ENCODE data around the gene NPHS2.

Gene NPHS2

DNA sequence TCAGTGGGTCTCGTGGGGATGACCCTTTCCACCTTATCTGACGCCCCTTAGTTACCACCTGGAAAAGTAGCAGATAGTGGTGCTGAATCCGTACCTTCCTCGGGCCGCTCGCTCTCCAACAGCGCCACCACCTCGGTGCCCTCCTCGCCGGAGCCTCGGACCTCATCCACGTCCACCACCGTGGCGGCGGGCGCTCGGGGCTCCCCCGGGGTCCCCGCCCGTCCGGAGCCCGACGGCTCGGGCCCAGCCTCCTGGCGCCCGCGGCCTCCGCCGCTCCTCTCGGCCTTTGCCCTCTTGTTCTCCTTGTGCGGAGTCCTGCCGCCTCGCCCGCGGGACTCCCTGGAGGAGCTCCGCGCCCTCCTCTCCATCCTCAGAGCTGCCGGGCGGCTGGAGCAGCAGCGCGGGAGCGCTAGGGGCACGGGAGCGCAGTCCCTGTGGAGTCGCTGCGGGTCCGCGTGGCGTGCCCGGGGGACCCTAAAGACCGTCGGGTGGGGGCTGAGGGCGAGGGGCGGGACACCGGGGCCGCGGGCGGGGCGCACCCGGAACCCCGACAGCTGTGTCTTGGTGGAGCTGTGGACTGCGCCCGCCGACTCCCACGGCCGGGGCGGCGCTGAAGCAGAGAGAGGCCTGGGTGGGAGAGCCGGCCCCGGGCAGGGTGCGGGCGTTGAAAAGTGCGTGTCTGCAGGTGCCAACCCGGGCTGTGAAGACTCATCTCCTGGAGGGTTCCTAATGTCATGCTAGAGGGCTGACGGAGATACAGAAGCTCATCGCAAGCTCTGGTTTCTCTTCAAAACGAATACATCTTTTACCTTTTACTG, at the start of gene NPHS2:
NPHS2 (minus strand) TSS at position 452 of the 818 bp plus-strand sequence; CDS start at position 368, 84 bp downstream.
- no peak for DNase-seq

DNA sequence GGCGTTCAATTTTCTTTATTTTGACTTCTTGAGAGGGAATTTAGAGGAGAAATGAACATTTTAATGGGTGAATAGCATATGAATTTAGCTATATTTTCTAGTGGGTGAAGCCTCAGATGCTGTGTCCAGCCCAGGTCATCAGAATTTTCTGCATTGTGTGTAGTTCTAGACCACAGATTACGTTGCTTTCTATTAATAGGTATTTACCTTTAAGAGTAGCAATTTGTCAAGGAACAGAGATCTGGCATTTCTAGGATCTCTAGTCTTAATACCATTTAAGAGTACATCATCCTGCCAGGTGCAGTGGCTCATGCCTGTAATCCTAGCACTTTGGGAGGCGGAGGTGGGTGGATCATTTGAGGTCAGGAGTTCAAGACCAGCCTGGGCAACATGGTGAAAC, 36.6 kb upstream of the NPHS2 start:
- no peak for DNase-seq

DNA sequence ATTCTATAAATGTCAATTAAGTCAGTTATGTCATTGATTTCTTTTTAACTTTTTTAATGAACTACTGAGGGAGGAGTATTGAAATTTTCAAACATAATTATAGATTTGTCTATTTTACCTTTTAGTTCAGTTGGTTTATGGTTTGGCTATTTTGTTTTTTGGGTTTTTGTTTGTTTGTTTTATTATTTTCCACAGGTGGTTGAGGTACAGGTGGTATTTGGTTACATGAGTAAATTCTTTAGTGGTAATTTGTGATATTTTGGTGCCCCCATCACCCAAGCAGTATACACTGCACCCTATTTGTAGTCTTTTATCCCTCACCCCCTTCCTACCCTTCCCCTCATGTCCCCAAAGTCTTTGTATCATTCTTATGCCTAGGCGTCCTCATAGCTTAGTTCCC, 25.3 kb upstream of the NPHS2 start:
- DNase-seq, result no peak

DNA sequence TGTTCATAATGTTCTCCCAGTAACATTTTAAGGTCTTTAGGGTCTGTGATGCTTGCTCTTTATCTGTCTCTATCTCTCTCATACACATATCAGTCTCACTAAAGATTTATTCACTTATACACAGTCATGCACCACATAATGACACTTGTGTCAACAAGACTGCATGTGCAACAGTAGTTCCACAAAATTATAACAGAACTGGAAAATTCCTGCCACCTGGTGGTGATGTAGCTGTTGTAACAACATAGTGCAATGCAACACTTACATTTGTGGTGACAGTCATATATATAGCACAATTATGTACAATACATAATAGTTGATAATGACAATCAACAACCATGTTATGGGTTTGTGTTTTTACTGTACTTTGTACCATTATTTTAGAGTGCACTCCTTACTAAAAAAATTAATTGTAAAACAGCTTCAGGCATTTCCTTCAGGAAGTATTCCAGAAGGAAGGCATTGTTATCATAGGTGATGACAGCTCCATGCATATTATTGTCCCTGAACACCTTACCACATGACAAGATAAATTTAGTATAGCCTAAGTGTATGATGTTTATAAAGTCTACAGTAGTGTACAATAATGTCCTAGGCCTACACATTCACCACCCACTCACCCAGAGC, 24.0 kb upstream of the NPHS2 start:
- peak; percentile 37 for DNase-seq

DNA sequence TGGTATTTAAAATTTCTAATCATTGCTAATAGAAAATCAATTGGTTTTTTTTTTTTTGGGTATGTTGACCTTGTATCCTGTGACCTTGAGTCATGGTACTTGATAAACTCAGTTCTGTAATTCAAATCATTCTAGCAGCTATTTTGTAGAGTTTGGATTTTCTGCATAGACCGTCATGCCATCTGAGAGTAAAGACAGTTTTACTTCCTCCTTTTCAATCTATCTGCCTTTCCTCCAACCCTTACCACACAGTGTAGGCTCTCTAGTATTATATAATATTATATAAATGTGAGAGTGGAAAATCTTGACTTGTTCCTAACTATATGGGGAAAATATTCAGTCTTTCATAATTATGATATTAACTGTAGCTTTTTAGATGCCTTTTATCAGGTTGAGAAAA, 22.9 kb upstream of the NPHS2 start:
- DNase-seq, result no peak

DNA sequence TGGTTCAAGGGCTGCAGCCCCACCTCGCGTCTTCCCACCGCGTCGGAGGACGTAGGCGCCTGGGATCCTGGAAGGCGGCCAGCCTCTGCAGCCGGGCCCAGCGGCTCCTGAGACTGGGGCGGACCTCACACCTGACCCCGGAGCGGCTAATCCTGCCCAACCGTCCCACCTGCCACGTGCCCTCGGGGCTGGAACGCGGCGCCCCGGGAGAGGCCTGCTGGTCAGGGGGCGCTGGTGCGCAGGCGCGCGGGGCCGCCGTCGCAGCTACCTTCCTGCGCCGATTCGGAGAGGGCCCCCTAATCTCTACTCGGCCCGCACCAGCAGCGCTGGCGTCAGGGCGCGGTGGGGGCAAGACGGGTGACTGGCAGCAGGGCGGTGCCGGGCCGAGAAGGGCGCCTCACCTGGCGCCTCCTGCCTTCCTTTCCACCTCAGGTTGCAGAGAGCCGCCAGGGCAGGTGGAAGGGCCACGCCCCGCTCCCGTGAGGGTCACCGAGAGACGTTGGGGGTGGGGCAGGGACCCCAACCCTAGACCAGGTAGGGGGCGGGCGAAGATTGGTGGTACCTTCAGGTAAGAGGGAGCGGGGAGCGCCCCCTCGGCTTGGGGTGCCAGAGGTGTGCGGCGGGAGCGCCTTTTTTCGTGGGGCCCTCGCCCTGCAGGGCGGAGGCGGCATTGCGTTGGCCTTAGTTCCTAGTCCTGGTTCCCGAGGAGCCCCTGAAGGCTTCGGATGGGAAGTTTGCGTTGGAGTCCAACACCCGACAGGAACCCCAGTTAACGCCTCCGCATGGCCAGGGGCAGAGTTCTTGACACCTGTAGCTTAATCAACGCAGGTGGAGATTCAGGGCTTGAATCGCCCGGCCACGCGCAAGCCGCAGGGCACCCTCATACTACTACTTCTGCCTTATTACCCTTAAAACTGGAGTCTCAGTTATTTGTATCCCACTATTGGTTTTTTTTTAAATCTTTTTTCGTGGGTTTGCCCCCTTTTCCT, 16.1 kb upstream of the NPHS2 start, which contains the start of gene TDRD5:
TDRD5 (plus strand) TSS at position 241 of the 989 bp plus-strand sequence. CDS start 784 bp downstream, outside the sequence.
- DNase-seq, result no peak

DNA sequence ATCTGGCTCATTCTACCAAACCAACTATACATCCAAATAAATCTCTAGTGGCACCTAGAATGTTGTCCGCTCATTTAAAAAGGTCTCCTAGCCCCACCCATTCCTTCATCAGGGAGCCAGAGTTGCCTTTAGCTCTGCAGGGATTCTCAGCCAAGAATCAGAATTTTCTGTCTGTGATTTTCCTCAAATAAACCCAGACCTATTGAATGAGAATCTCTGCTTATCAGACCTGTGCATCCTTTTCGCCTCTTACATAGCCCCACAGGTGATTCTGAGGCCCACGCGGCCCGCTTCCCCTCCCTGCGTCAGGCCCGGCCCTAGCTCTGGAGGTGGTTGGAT, 15.5 kb upstream of the NPHS2 start:
- no peak for DNase-seq

DNA sequence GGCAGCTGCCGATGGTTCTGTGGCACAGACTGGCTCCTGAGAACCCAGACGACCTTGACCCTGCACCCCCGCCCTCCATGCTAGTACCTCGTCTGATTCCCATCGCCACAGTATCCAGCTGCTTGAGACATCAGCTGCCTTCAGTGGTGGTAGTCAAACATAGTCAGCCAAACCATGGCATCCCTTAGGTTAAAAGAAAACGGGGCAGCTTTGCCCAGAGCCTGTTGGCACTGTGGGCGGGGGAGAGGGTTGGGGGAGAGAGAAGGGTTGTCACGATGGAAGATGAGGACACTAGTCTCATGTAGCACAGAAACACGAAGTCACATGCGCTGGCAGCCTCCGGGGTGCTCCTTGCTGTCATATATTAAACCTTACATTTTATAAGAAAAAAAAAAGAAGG, 14.9 kb upstream of the NPHS2 start:
- no peak for DNase-seq

DNA sequence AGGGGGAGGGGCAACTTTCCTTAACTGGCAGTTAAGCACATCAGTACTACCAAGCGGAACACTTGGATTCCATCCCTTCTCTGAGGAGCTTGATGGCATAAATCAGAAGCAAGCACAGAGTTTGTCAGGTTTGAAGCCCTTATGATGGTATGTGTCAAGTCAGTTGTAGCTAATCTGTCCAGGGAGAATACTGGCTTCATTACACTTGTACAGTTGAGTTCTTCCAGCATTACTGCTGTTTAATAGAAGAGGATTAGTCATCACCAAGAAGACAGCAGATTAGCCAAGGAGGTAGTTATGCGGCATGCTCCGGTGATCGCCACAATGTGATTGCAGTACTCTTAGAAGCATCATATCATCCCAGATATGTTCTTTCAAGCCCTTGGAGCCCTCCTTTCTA, 13.8 kb upstream of the NPHS2 start:
- DNase-seq, result no peak

DNA sequence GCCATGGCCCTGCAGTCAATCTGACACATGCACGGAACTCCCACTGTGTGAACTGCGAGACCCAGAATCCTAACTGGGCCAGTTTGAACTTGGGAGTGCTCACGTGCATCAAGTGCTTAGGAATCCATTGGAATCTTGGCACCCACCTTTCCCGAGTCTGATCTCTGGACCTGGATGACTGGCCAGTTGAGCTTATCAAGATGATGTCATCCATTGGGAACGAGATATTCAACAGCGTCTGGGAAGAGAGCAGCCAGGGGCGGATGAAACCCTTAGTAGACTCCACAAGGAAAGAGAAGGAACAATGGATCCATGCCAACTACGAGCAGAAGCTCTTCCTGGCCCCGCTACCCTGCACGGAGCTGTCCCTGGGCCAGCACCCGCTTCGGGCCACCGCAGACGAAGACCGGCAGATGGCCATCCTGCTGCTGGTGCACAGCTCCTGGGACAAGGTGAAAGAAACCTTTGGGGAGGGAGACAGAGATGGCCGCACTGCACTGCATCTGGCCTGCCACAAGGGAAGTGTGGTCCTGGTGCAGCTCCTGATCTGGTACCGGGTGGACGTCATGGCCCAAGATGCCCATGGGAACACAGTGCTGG, 12.8 kb upstream of the NPHS2 start:
- DNase-seq, result no peak

DNA sequence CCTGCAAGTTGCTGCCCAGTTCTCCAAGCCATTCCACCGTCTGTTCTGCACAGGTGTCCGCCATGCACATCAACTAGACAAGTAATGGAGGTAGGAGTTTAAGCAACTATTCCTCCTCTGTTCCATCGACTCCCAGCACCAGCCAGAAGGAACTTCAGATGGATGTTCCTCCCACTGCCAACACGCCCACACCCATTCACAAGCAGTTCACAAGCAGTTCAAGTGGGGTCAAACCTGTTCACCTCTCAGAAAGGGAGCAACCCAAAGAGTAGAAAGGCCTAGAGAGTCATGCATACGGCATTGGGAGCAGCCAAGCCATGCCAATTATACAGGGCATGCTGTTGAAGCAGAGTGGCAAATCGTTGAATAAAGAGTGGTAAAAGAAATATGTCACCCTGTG, 11.6 kb upstream of the NPHS2 start:
- DNase-seq, result no peak

DNA sequence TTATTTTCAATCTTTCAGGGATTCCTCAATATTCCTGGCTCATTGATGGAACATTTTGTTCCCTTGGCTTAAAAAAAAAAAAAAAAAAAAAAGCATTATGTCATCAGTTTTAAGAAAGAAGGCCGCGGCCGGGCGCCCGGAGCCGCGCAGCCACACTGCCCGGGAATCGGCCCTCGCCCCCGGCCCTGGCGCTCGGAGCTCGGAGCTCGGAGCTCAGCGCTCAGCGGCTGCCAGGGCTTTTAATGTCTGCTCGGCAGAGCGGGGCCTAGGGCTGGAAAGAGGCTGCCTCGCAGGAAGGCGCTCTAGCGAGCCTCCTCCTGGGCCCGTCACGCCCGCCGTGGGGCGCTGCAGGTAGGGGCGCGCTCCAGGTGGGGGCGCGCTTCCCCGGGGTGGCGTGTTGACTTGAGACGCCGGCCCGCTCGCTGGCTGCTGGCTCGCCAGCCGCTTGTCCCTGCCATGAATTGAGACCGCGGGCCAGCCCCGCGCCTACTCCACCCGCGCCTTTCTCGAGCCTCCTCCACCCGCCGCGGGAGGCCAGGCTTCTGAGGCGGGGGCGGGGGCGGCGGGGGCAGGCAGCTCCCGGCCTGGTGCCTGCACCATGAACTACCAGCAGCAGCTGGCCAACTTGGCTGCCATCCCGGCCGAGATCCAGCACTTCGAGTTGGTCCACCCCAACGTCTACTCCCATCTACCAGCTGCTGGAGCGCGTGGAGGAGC, 10.5 kb upstream of the NPHS2 start:
- DNase-seq, result peak; percentile 62

DNA sequence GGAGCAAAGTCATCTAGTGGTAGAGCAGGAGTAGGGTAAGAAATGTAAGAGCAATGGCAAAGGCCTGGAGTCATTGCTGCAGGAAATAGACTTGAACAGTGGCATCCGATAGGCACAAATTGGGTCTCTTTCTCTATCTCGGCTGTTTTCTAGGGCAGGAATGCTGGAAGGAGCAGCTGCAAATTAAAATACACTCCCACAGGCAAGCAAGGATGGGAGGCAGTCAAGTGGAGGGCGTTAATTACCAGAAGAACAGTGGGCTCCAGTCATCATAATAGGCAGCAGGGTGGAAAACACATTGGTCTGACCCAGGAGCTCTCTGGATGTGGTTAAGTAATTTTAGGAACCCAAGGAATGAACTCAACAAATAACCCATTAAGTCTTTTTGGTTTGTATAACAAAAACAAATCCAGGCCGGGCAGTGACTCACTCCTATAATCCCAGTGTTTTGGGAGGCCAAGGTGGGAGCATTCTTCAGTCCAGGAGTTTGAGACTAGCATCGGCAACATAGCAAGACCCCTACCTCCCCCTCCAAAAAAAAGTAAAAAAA, 8.1 kb upstream of the NPHS2 start:
- DNase-seq, result no peak

DNA sequence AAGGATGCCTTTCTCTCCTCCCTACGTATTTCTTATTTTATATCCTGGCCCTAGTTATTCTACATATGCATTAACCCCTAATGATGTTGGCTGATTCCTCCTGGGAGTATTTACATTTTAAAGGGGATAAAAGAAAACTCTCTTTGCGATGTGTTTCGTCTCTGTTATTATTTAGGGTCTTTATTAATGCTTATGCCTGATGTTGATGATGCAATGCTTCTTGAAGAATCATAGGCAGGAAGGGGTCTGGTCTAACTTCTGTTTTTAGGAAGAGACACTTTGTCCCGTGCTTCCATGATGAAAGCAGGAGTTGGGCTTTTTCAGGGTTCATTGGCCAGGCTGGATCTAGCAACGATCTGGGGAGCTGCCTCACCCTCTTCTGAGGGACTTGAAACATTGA, 761 bp upstream of the NPHS2 start:
- DNase-seq, result no peak

DNA sequence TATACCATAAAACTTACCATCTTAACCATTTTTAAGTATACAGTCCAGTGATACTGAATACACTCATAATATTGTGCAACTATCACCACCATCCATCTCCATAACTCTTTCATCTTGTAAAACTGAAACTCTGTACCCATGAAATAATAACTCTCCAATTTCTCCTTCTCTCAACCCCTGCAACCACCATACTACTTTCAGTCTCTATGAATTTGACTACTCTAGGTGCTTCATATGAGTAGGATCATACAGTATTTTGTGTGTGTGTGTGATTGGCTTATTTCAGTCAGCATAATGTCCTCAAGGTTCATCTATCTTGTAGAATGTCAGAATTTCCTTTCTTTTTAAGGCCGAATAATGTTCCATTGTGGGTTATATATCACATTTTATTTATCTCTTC, 17.7 kb downstream of the NPHS2 start:
- no peak for DNase-seq

DNA sequence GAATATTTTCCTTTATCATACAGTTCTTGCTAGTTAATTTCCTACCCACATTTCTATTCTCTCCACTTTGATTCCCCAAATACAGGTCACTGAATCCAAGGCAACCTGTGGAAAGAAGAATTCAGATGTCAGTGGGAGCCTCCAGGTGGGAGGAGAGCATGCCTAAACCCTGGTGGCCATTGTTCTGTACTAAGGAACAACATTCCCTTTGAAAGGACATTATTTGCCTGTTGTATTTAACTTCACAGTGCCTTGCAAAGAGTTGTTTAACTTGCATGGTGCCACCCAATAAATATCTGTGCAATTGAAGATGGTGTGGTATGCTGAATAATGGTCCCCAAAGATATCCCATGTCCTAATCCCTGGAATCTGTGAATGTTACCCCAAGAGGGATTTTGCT, 21.3 kb downstream of the NPHS2 start:
- DNase-seq, result no peak

DNA sequence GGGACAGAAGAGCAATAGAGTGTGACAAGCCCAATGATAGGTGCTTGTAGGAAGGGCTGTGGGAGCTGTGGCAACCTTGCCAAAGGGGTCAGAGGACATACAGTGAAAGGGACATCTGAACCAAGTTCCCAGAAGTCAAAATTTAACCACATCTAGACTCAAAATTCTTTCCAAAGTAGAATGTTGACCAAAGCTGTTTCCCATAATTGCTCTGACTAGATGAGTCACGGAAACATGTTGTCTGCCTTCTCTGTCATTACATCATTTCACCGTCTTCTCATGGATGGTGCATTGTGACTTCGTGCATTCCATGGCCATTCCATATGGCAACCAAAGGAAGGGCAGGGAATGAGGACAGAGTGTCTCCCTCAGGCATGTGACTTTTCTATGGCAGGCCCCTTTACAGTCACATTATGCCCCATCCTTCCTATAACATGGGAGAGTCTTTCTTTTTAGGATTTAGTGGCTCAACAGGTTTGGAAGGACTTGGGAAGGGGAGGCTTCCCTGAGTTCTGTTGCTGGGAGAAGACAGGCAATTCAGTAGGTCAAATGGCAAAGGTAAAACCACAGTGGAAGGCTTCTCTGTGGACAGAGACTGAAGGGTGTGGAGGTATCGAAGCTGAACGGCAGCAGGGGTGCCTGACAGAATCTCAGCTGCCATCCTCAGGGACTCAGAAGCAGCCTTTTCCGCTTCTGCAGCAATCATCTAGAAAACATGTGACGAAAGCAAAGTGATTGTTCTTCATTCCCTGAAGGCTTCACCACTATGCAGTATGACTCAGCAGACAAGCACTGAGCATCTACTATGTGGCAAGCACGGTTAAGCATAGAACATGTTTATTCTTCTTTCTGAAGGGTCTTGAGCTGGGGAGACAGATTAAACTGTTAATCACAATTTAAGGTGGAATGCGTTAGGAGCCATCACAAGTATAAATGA, 24.7 kb downstream of the NPHS2 start:
- no peak for DNase-seq

DNA sequence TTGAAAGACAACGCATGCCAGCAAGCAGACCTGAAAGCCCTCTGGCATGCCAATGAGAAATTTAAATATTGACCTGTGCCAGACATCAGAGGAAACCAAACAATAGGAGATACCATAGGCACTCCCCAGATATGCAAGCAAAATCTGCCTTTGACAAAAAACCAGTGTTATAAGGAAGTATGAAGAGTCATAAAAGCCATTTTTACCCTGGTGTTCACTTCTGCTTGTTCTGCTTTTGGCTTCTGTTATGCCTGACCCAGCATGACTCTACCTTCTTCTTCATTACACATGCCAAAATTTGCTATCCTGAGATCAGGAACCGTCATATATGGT, 26.4 kb downstream of the NPHS2 start:
- no peak for DNase-seq

DNA sequence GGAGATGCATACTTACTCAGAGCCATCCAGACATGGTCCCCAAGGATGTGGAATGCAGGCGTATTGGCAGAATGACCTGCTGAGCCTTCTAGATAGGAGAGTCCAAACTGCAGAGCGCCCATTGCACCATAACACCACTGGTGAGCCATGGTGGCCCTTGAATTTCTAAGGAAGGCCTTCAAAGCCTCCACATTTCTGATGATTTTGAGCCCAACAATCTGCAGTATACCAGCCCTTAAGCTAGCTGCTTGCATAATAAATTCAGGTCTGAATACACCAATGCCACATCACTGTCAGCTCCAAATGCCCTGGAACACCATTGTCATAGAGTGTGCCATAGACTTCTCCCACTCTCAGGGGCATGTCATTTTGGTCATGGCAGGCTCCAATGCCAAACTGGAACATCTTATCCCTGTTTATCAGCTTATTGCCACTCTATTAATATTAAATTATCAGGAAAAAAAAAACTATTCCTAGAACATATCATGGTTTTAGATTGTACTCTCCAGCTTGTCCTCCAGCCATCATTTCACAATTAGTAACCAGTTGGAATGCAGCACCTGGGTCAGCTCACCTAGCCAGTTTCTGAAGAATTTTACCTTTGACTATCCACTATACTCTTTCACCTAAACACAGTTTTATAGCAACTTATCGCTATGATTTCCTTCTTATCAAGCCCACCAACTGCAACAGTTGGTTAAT, 26.9 kb downstream of the NPHS2 start:
- DNase-seq, result no peak

DNA sequence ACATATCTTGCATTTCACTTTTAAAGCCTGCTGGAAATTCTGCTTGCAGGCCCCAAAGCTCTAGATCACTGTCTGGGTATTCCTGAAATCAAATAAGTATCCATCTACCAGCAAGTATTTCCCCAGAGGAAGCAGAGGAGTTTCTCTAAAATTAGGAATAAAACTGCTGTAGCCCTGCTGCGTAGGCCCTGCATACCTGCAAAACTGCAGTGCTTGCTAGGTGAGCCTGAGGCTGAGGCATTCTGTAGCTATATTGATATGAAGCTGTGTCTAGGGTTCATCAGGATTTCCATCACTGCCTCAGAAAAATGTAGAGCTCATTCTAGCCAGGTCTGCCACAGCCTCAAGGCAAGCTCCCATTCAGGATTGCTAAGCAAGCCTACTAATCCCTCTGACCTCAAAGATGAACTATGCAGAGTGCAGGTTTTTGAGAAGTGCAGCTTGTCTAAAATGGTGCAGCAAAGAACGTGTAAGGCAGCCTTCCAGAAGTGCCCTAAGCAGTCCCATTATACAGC, 28.7 kb downstream of the NPHS2 start:
- no peak for DNase-seq

Measured in NCI-H1694 treated with DMSO at 0.1 percent for 48 hours (cell line).